Choroid plexus epithelial cell (primary cell): ENCODE data around the gene IZUMO3.

Source experiments
- DNase-seq: peaks from one replicate; pipeline ENCODE4 v3.0.0-alpha.2; 2010; ENCODE audit warnings: low read depth
- H3K4me3 ChIP-seq: 2 replicates; pipeline ENCODE4 v1.5.1; 2011; ENCODE audit warnings: low read depth, mild to moderate bottlenecking, control low read depth, low read length, moderate library complexity
- TF ChIP-seq, protein P1 (sequence below): conservative IDR thresholded peaks from 2 replicates; pipeline ENCODE4 v1.5.1; 2011; ENCODE audit warnings: low read depth, mild to moderate bottlenecking, control low read depth, inconsistent platforms, low read length, moderate library complexity

The IZUMO3 gene

GRCh38 chr9:24504521-24504920 lies 41.2 kb downstream of the IZUMO3 start:
- TF ChIP-seq, protein P1, sequence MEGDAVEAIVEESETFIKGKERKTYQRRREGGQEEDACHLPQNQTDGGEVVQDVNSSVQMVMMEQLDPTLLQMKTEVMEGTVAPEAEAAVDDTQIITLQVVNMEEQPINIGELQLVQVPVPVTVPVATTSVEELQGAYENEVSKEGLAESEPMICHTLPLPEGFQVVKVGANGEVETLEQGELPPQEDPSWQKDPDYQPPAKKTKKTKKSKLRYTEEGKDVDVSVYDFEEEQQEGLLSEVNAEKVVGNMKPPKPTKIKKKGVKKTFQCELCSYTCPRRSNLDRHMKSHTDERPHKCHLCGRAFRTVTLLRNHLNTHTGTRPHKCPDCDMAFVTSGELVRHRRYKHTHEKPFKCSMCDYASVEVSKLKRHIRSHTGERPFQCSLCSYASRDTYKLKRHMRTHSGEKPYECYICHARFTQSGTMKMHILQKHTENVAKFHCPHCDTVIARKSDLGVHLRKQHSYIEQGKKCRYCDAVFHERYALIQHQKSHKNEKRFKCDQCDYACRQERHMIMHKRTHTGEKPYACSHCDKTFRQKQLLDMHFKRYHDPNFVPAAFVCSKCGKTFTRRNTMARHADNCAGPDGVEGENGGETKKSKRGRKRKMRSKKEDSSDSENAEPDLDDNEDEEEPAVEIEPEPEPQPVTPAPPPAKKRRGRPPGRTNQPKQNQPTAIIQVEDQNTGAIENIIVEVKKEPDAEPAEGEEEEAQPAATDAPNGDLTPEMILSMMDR, result no peak
- no peak overlapping the region for H3K4me3 ChIP-seq
- DNase-seq, result no peak

- no peak for DNase-seq
- no peak overlapping the region for H3K4me3 ChIP-seq
- TF ChIP-seq, protein P1, result no peak
These were observed 43.3 kb downstream of the IZUMO3 start for GRCh38 chr9:24502206-24502937.

DNA sequence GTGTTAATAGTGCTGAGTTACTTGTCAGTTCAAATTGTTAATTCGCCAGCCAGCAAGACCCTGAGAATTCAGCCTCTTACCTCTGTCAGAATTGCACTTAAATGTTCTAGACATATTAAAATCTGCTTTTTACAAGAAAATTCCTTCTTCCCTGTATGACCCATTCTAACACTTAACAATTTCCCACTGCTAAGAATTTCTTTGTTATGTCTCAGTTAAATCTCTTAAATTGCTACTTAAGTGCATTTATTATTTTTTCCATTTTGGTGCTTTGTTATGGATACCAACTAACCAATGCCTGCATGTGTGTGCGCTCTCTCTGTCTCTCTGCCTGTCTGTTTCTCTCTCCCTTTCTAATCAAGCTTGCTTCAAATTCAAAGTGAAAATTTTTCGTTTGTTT lies 44.9 kb downstream of the IZUMO3 start:
- DNase-seq, result no peak
- H3K4me3 ChIP-seq, result no peak overlapping the region
- TF ChIP-seq, protein P1, result no peak

GRCh38 chr9:24498632-24499031 lies 47.1 kb downstream of the IZUMO3 start:
- TF ChIP-seq, protein P1, result no peak
- DNase-seq, result no peak
- no peak overlapping the region for H3K4me3 ChIP-seq

DNA sequence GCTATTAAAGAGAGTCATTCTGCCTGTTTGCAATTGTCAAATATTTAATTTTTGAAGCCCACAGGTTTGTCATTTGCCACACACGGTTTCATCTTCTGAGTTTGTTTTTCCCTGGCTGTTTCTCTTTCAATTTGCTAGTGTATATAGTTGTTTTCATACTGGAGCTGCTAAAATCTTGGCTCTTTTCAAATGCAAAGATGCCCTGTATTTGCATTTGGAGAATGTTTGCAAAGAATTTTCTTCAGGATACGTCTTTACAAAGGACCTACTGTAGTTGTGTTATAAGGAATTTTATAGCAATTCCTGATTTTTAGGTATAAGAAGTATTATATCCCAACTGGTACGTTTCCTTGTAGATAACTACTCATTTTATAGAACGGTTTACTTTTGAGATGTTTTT lies 48.0 kb downstream of the IZUMO3 start:
- H3K4me3 ChIP-seq, result no peak overlapping the region
- TF ChIP-seq, protein P1, result no peak
- no peak for DNase-seq
